Parathyroid adenoma (tissue), 2 donors: ENCODE measurements around the gene GPR63.

Experiments
- H2AFZ ChIP-seq: fragments of 300-600 bp; sonication (generic); one replicate; pipeline ENCODE4 v1.7.0; 2017; ENCODE audit warnings: antibody characterized with exemption, mild to moderate bottlenecking
- H3K27ac ChIP-seq: fragments of 300-600 bp; sonication (generic); one replicate; pipeline ENCODE4 v1.7.0; 2017
- H3K27me3 ChIP-seq: fragments of 300-600 bp; sonication (generic); one replicate; pipeline ENCODE4 v1.7.0; 2017; ENCODE audit warnings: low read length; ENCODE audit not compliant: control insufficient read depth, insufficient read depth
- H3K36me3 ChIP-seq: fragments of 300-600 bp; sonication (generic); one replicate; pipeline ENCODE4 v1.7.0; 2017; ENCODE audit warnings: low read length; ENCODE audit not compliant: control insufficient read depth, insufficient read depth
- H3K4me1 ChIP-seq: fragments of 300-600 bp; sonication (generic); one replicate; pipeline ENCODE4 v1.7.0; 2017; ENCODE audit warnings: control low read depth
- H3K4me2 ChIP-seq: fragments of 300-600 bp; sonication (generic); one replicate; pipeline ENCODE4 v1.7.0; 2017; ENCODE audit warnings: low read length
- H3K4me3 ChIP-seq: fragments of 300-600 bp; sonication (generic); one replicate; pipeline ENCODE4 v1.7.0; 2017; ENCODE audit warnings: low read depth, low read length
- H3K79me2 ChIP-seq: fragments of 300-600 bp; sonication (generic); one replicate; pipeline ENCODE4 v1.7.0; 2017; ENCODE audit warnings: control low read depth
- H3K9ac ChIP-seq: fragments of 300-600 bp; sonication (generic); one replicate; pipeline ENCODE4 v1.7.0; 2017; ENCODE audit warnings: mild to moderate bottlenecking
- H3K9me3 ChIP-seq: fragments of 300-600 bp; sonication (generic); one replicate; pipeline ENCODE4 v1.7.0; 2017; ENCODE audit warnings: low read length; ENCODE audit not compliant: control insufficient read depth
- TF ChIP-seq, protein P1 (sequence below): fragments of 300-600 bp; sonication (generic); IDR thresholded peaks from one replicate; pipeline ENCODE4 v1.7.0; 2017; ENCODE audit warnings: antibody characterized with exemption, mild to moderate bottlenecking
- donor health status: primary hyperparathyroidism.

GPR63 gene

DNA sequence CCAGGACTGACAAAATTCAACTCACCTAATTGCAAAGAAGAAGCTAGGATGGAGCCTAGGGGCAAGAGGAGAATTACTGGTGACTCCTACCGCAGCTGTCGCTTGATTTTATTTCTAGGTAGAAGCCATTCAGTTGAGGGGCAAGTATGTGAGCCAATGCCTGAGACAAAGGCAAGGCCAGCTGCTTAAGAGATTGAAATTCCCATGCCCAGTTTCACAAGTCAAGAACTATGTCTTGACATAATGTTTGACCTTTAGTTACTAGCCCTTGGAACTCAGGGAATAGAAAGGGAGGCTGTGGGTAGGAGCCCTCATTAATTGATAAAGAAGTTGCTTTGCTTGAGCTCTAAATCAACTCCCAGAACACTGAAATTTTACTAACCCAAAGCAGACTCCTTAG is 54.0 kb downstream of the GPR63 start:
- no peaks in the 10 kb centered on the region for H3K27me3 ChIP-seq
- TF ChIP-seq, protein P1, sequence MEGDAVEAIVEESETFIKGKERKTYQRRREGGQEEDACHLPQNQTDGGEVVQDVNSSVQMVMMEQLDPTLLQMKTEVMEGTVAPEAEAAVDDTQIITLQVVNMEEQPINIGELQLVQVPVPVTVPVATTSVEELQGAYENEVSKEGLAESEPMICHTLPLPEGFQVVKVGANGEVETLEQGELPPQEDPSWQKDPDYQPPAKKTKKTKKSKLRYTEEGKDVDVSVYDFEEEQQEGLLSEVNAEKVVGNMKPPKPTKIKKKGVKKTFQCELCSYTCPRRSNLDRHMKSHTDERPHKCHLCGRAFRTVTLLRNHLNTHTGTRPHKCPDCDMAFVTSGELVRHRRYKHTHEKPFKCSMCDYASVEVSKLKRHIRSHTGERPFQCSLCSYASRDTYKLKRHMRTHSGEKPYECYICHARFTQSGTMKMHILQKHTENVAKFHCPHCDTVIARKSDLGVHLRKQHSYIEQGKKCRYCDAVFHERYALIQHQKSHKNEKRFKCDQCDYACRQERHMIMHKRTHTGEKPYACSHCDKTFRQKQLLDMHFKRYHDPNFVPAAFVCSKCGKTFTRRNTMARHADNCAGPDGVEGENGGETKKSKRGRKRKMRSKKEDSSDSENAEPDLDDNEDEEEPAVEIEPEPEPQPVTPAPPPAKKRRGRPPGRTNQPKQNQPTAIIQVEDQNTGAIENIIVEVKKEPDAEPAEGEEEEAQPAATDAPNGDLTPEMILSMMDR, result no peak
- H3K4me3 ChIP-seq, result no peak overlapping the region
- no peaks in the 10 kb centered on the region for H3K79me2 ChIP-seq
- no peak overlapping the region for H2AFZ ChIP-seq
- no peak overlapping the region for H3K27ac ChIP-seq
- H3K9ac ChIP-seq, result no peak overlapping the region
- H3K36me3 ChIP-seq, result no peaks in the 10 kb centered on the region
- no peaks in the 10 kb centered on the region for H3K4me1 ChIP-seq
- no peak overlapping the region for H3K4me2 ChIP-seq
- no peaks in the 10 kb centered on the region for H3K9me3 ChIP-seq

GRCh38 chr6:96781557-96781956 is 55.7 kb downstream of the GPR63 start:
- H3K9ac ChIP-seq, result no peak overlapping the region
- H3K79me2 ChIP-seq, result no peaks in the 10 kb centered on the region
- no peak overlapping the region for H3K4me2 ChIP-seq
- no peak overlapping the region for H3K4me3 ChIP-seq
- H3K4me1 ChIP-seq, result no peaks in the 10 kb centered on the region
- no peaks in the 10 kb centered on the region for H3K36me3 ChIP-seq
- H3K27me3 ChIP-seq, result no peaks in the 10 kb centered on the region
- H3K9me3 ChIP-seq, result no peaks in the 10 kb centered on the region
- TF ChIP-seq, protein P1, result no peak
- no peak overlapping the region for H3K27ac ChIP-seq
- H2AFZ ChIP-seq, result no peak overlapping the region

DNA sequence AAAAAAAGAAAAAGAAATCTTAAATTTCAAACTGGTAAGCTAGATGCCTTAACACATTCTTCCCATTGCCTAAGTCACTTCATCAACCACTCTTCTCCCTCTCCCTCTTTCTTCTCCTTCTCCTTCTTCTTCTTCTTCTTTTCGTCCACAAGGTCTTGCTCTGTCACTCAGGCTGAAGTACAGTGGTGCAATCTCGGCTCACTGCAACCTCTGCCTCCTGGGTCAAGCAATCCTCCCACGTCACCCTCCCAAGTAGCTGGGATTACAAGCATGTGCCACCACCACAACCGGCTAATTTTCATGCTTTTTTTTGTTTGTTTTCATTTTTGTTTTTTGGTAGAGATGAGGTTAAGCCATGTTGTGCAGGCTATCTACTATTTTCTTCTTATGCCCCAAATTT is 60.2 kb downstream of the GPR63 start:
- TF ChIP-seq, protein P1, result no peak
- no peaks in the 10 kb centered on the region for H3K79me2 ChIP-seq
- no peaks in the 10 kb centered on the region for H3K9me3 ChIP-seq
- no peaks in the 10 kb centered on the region for H3K27me3 ChIP-seq
- no peak overlapping the region for H3K9ac ChIP-seq
- no peaks in the 10 kb centered on the region for H3K4me1 ChIP-seq
- H3K36me3 ChIP-seq, result no peaks in the 10 kb centered on the region
- H3K4me3 ChIP-seq, result no peak overlapping the region
- no peak overlapping the region for H2AFZ ChIP-seq
- H3K4me2 ChIP-seq, result no peak overlapping the region
- no peak overlapping the region for H3K27ac ChIP-seq

DNA sequence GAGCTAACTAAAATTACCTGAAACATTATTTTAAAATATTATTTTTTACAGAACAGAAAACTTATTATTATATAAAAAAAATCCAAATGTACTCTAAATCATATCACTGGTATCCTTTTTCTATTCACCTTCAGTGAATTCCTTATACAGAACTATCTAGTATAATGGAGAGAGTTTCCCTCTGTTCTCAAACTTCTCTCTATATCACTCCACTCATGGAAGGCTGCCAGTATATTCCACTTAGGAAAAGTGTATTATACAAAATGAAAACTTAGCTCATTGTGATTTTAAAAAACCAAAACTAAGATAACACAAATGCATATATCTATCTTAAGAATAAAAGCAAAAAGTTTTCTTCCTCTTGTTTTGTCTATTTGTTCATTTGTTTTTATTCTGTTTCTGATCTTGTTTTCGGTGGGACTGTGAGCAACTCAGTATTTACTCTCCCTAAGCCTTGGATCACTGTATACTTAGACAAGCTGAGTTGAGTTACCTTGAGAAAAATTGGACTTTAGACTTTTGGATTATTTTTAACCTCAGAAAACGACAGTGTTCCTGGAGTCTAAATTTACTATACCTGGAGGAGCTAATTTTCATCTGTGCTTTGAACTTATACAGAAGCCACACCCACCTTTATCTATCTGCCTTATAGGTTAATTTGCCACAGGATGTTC is 61.4 kb downstream of the GPR63 start:
- Histone ChIP-seq H3K27ac (no peak overlapping the region), H3K79me2 (no peaks in the 10 kb centered on the region), H2AFZ (no peak overlapping the region), H3K27me3 (no peaks in the 10 kb centered on the region), H3K36me3 (no peaks in the 10 kb centered on the region), H3K4me1 (no peaks in the 10 kb centered on the region), H3K4me3 (no peak overlapping the region), H3K4me2 (no peak overlapping the region), H3K9ac (no peak overlapping the region), H3K9me3 (no peaks in the 10 kb centered on the region)
- TF ChIP-seq, protein P1, result no peak

DNA sequence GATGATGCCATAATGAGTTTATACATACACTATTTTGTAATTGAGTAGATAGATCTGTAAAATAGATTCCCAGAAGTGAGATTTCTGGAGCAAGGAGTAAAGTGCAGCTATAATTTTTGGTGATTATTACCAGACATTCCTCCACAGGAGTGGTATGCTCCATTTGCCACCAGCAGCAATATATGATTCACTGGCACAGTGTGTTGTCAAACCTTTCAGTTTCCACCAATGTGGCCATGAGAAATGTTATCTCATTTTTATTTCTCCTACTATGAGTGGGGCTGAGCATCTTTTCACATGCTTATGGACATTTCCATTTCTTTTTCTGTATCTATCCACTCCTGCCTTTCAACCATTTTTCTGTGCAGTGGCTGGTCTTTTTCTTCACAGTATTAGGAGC is 70.5 kb downstream of the GPR63 start:
- H3K27ac ChIP-seq, result no peak overlapping the region
- H3K9ac ChIP-seq, result no peak overlapping the region
- H3K79me2 ChIP-seq, result no peaks in the 10 kb centered on the region
- H3K4me1 ChIP-seq, result no peaks in the 10 kb centered on the region
- no peak overlapping the region for H3K4me3 ChIP-seq
- H3K27me3 ChIP-seq, result no peaks in the 10 kb centered on the region
- no peaks in the 10 kb centered on the region for H3K36me3 ChIP-seq
- no peak overlapping the region for H3K4me2 ChIP-seq
- H3K9me3 ChIP-seq, result no peaks in the 10 kb centered on the region
- TF ChIP-seq, protein P1, result no peak
- no peak overlapping the region for H2AFZ ChIP-seq
